Common myeloid progenitor, CD34-positive (primary cell): Measurements from ENCODE around the gene POLR2L.

Experiments used
- CTCF ChIA-PET: fragments of 350-600 bp; sonication (Branson Sonifier 250); formaldehyde crosslinking; loops from one replicate; lab custom pipeline; 2021; ENCODE audit warnings: antibody characterized with exemption; lab: Charles Lee
- POLR2A ChIA-PET: fragments of 350-600 bp; sonication (Branson Sonifier 250); formaldehyde crosslinking; loops from one replicate; lab custom pipeline; 2021; ENCODE audit warnings: antibody characterized with exemption; lab: Charles Lee
- DNase-seq, 3 donors: peaks; one replicate each; pipeline versions ENCODE4 v3.0.0 to v3.0.0-alpha.2; 2013
- H3K27ac ChIP-seq, 2 experiments: 1 replicate in 1 of 2; 2 replicates in 1 of 2; pipeline ENCODE4 v1.7.0; 2013; ENCODE audit warnings: inconsistent platforms in 2 of 2, low read length in 2 of 2, mild to moderate bottlenecking in 2 of 2, low read depth in 1 of 2, moderate library complexity in 1 of 2; ENCODE audit not compliant: severe bottlenecking in 2 of 2, insufficient read depth in 1 of 2, poor library complexity in 1 of 2
- H3K27me3 ChIP-seq, 5 experiments: replicated peaks in 2 of 5; 1 replicate in 3 of 5; 2 replicates in 2 of 5; pipeline versions ENCODE4 v1.6.1 to v1.7.0; 2013; ENCODE audit warnings: low read length in 4 of 5, mild to moderate bottlenecking in 2 of 5, moderate library complexity in 2 of 5, inconsistent platforms in 1 of 5; ENCODE audit not compliant: insufficient read depth in 5 of 5, control insufficient read depth in 4 of 5
- H3K36me3 ChIP-seq, 4 experiments: 1 replicate in 2 of 4; 2 replicates in 2 of 4; pipeline versions ENCODE4 v1.6.1 to v1.7.0; 2013; ENCODE audit warnings: low read length in 3 of 4, control low read depth in 1 of 4, mild to moderate bottlenecking in 1 of 4; ENCODE audit not compliant: control insufficient read depth in 4 of 4, insufficient read depth in 4 of 4
- H3K4me1 ChIP-seq, 4 experiments: 1 replicate in 3 of 4; 2 replicates in 1 of 4; pipeline versions ENCODE4 v1.6.1 to v1.7.1; 2013; ENCODE audit warnings: low read length in 3 of 4, mild to moderate bottlenecking in 3 of 4, control low read depth in 1 of 4, inconsistent platforms in 1 of 4, moderate library complexity in 1 of 4; ENCODE audit not compliant: control insufficient read depth in 4 of 4, insufficient read depth in 4 of 4; ENCODE audit errors: control extremely low read depth in 1 of 4
- H3K4me3 ChIP-seq, 7 experiments: 1 replicate in 4 of 7; 2 replicates in 3 of 7; pipeline versions ENCODE4 v1.5.1 to v1.7.0; 2013; ENCODE audit warnings: mild to moderate bottlenecking in 7 of 7, low read length in 6 of 7, moderate library complexity in 6 of 7, inconsistent platforms in 2 of 7, low read depth in 2 of 7, control low read depth in 1 of 7; ENCODE audit not compliant: insufficient read depth in 4 of 7, control insufficient read depth in 1 of 7; ENCODE audit errors: extremely low read depth in 1 of 7
- H3K9me3 ChIP-seq, 5 experiments: 1 replicate in 4 of 5; 2 replicates in 1 of 5; pipeline versions ENCODE4 v1.6.1 to v1.7.1; 2013; ENCODE audit warnings: low read length in 4 of 5, mild to moderate bottlenecking in 2 of 5, inconsistent platforms in 1 of 5, low read depth in 1 of 5, moderate library complexity in 1 of 5; ENCODE audit not compliant: control insufficient read depth in 4 of 5, insufficient read depth in 2 of 5; ENCODE audit errors: control extremely low read depth in 1 of 5
- WGBS: methylation state at CpG from one replicate; pipeline ENCODE4 v1.1.5; 2013; ENCODE audit not compliant: insufficient coverage; 5-methylcytosine and 5-hydroxymethylcytosine counted together

Gene POLR2L

GRCh38 chr11:855330-855674 is 13.0 kb upstream of the POLR2L start:
- POLR2A ChIA-PET = no interaction called here
- 94% methylated on average over 7 of the region's 7 CpGs for WGBS
- DNase-seq = no peak
- H3K36me3 ChIP-seq = peaks cover 0 to 4% (median 0%) of the 10 kb centered on the region in 4 experiments
- no peak overlapping the region for H3K27ac ChIP-seq
- no peaks in the 10 kb centered on the region for H3K27me3 ChIP-seq
- CTCF ChIA-PET = interaction anchor here (0.9 kb wide), 1 partner anchor 9 kb away, joined by 3 read pairs; no protein-coding TSS in a partner anchor
- peaks cover 0 to 7% (median 4%) of the 10 kb centered on the region in 4 experiments for H3K4me1 ChIP-seq
- no peak overlapping the region for H3K4me3 ChIP-seq
- no peaks in the 10 kb centered on the region for H3K9me3 ChIP-seq

DNA sequence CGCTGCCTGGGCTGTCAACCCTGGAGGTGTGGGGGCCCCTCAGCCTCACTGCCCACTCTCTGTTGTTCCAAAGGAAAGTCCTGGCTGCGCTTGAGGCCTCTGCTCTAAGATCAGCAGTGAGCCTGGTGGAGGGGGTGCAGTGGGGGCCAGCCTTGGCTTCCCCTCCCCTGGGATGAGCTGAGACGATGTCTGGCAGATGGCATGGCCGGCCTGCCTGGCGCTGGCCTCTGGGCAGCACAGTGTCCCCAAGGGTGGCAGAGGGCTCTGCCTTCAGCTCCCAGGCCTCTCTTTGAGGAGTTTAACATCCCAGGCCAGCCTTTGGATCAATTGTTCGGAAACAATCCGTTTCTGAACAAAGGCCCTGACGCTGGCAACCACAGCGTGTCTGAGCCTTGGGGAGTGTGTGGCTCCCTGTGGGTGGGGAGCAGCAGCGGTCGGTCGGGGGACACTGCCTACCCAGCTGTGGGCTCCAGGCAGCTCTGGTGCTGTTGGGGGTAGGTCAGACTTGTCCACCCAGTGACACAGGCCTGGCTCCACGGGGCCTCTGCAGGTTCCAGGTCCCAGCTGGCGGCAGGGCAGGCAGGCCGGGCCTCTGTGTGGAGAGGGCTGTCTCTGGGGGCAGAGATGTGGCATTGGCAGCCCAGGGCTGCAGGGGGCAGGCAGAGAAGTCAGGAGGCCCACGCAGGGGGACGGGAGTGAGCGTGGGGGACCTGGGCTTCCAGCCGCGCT is 12.4 kb upstream of the POLR2L start:
- Histone ChIP-seq H3K9me3 (no peaks in the 10 kb centered on the region), H3K27me3 (peaks cover 0 to 2% (median 0%) of the 10 kb centered on the region in 5 experiments), H3K4me3 (no peak overlapping the region), H3K36me3 (peaks cover 0 to 4% (median 0%) of the 10 kb centered on the region in 4 experiments), H3K27ac (no peak overlapping the region), H3K4me1 (peaks cover 0 to 8% (median 6%) of the 10 kb centered on the region in 4 experiments)
- CTCF ChIA-PET = interaction anchor here (0.9 kb wide), 1 partner anchor 9 kb away, joined by 3 read pairs; no protein-coding TSS in a partner anchor
- POLR2A ChIA-PET = no interaction called here
- no peak for DNase-seq
- WGBS = 98% methylated on average over 14 of the region's 20 CpGs

DNA sequence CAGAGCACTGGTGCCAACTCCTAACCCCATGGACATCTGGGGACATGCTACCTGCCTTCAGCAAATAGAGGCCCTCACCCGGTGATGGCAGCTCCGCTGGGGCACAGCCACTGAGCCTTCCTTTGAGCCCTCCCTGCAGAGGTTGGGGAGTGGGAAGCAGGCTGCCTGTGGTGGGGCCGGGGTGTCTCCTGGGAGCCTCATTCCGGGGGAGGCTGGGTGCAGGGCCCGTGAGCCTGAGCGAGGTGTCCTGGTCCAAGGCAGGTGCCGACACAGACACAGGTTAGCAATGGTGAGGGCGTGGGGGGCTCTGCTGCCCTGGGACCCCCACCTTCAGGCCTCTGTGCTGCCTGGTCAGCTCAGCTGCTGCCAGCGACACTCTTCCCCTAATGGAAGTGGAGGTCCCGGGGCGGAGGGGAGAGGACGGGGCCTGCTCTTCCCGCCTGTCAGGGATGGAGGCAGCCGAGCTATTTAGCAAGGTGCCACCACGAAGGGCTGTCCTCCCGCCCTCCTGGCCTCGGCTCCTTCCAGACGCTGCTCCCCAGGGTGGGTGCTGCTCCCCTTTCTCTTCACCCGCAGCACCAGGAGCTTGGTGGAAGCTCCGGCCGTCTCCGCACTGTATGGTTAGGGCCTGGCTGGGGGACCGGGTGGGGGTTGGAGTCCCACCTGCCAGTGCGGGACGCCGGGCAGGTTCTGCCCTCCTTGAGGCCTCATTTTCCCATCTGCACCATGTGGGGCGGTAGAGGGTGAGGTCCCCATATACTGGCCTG is 11.5 kb upstream of the POLR2L start:
- ChIA-PET CTCF (no interaction called here), POLR2A (no interaction called here)
- Histone ChIP-seq H3K4me3 (no peak overlapping the region), H3K36me3 (peaks cover 0 to 4% (median 0%) of the 10 kb centered on the region in 4 experiments), H3K9me3 (no peaks in the 10 kb centered on the region), H3K4me1 (peaks cover 0 to 9% (median 8%) of the 10 kb centered on the region in 4 experiments), H3K27me3 (peaks cover 0 to 5% (median 0%) of the 10 kb centered on the region in 5 experiments), H3K27ac (no peak overlapping the region)
- DNase-seq = no peak
- WGBS = 96% methylated on average over 23 of the region's 27 CpGs

- no peak overlapping the region for H3K27ac ChIP-seq
- H3K9me3 ChIP-seq = no peaks in the 10 kb centered on the region
- CTCF ChIA-PET = no interaction called here
- 92% methylated on average over 6 of the region's 15 CpGs for WGBS
- H3K4me1 ChIP-seq = peaks cover 0 to 19% (median 18%) of the 10 kb centered on the region in 4 experiments
- H3K4me3 ChIP-seq = no peak overlapping the region
- H3K36me3 ChIP-seq = peaks cover 0 to 4% (median 0%) of the 10 kb centered on the region in 4 experiments
- POLR2A ChIA-PET = no interaction called here
- peaks cover 0 to 7% (median 0%) of the 10 kb centered on the region in 5 experiments for H3K27me3 ChIP-seq
- no peak for DNase-seq
Observed at GRCh38 chr11:852762-853161, 10.4 kb upstream of the POLR2L start.

DNA sequence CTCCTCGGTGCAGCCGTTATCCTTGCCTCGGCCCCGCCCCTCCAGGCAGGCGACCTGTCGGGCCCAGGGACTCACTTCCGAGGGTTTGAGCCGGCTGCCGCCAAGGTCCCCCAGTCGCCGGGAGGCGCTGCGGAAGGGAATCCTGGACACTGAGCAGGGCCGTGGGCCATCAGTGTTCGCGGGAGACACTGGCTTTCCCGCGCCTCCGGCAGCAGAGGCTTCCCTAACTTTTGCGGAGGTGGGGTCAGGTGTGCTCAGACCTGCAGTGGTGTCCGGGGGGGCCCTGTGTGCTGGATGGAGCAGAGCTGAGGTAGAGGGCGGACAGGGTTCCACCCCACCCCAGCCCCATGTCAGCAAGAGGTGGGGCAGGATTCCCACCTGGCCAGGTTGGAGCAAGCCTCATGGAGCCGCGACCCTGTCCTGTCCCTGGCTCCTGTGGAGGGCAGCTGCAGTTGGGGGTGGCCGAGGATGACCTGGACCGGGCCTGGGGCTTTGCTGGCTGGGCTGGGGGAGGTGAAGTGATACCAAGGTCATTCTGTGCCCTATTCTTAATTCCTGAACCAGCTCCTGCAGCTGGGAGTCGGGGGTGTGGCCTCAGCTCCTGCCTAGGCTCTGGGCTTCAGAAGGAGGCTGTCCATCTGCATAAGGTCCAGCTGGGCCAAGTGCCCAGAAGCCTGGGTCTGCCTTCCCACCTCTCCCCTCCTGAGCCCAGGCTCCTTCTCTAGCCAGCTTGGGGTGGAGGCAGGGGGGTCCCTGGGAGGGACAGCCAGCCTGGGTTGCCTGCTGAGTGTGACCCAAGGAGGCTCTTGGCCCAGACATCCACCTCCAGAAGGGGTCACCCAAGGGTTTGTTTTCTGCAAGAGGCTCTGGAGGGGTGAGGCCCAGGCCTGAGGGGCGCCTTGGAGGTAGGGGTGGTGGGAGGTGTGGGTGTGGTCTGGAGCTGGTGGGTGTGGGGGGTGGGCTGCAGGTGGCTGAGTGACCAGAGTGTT is 8.7 kb upstream of the POLR2L start:
- Histone ChIP-seq H3K9me3 (no peaks in the 10 kb centered on the region), H3K27ac (no peak overlapping the region), H3K4me1 (peaks cover 0 to 27% (median 24%) of the 10 kb centered on the region in 4 experiments), H3K4me3 (no peak overlapping the region), H3K36me3 (peaks cover 0 to 4% (median 0%) of the 10 kb centered on the region in 4 experiments), H3K27me3 (peaks cover 0 to 7% (median 0%) of the 10 kb centered on the region in 5 experiments)
- CTCF ChIA-PET = interaction anchor here (0.6 to 2.2 kb wide), 5 partner anchors 47 to 210 kb away, joined by 3 to 9 read pairs (median 3); no protein-coding TSS in a partner anchor
- peak in 1 of 3 donors; percentile 65 for DNase-seq
- POLR2A ChIA-PET = no interaction called here
- 95% methylated on average over 21 of the region's 28 CpGs for WGBS

GRCh38 chr11:849951-850774 is 7.8 kb upstream of the POLR2L start:
- peaks cover 0 to 7% (median 0%) of the 10 kb centered on the region in 5 experiments for H3K27me3 ChIP-seq
- H3K27ac ChIP-seq = no peak overlapping the region
- DNase-seq = no peak
- ChIA-PET POLR2A (no interaction called here), CTCF (interaction anchor here (2.2 to 4.6 kb wide), 2 partner anchors 126 to 201 kb away, joined by 9 to 29 read pairs; no protein-coding TSS in a partner anchor)
- H3K9me3 ChIP-seq = no peaks in the 10 kb centered on the region
- peak overlapping the region in 4 of 7 experiments; percentile 29 to 61 (median 59) for H3K4me3 ChIP-seq
- no peaks in the 10 kb centered on the region for H3K36me3 ChIP-seq
- 45% methylated on average over 83 of the region's 97 CpGs for WGBS
- H3K4me1 ChIP-seq = peaks cover 0 to 36% (median 33%) of the 10 kb centered on the region in 4 experiments
